Uterus (tissue), 4 donors: ENCODE results near the gene NIPAL1. TPM values are rescaled to one million over a fixed set of nuclear protein-coding genes. Genes with fewer than 3 reads are reported as not detected.

Experiments
- DNase-seq, 2 donors: peaks; one replicate each; pipeline ENCODE4 v3.0.0-alpha.2; 2019 to 2020
- H3K27ac ChIP-seq, 2 donors: fragments of 200-600 bp; sonication (generic); 1 replicate in 1 of 2; 2 replicates in 1 of 2; pipeline ENCODE4 v1.5.1; 2016 to 2018
- H3K27me3 ChIP-seq, 2 donors: fragments of 200-600 bp; sonication (generic); one replicate each; pipeline ENCODE4 v1.5.1; 2018 to 2019; ENCODE audit warnings: control low read depth in 1 of 2
- H3K36me3 ChIP-seq, 2 donors: fragments of 200-600 bp; sonication (generic); one replicate each; pipeline ENCODE4 v1.5.1; 2019; ENCODE audit warnings: control low read depth in 1 of 2
- H3K4me1 ChIP-seq, 2 donors: fragments of 200-600 bp; sonication (generic); one replicate each; pipeline ENCODE4 v1.5.1; 2018 to 2019; ENCODE audit warnings: control low read depth in 1 of 2
- H3K4me3 ChIP-seq, 2 donors: fragments of 200-600 bp; sonication (generic); 1 replicate in 1 of 2; 2 replicates in 1 of 2; pipeline ENCODE4 v1.5.1; 2018 to 2019; ENCODE audit warnings: mild to moderate bottlenecking in 1 of 2
- H3K9me3 ChIP-seq, 2 donors: fragments of 200-600 bp; sonication (generic); one replicate each; pipeline ENCODE4 v1.5.1; 2019; ENCODE audit warnings: control low read depth in 1 of 2
- POLR2A ChIP-seq, 2 donors: fragments of 450-650 bp; IDR thresholded peaks; one replicate each; pipeline ENCODE4 v1.6.1; 2016; ENCODE audit warnings: antibody characterized with exemption in 2 of 2, mild to moderate bottlenecking in 1 of 2, moderate library complexity in 1 of 2
- intact Hi-C: fragments of 100-400 bp; cut with DNase I; formaldehyde crosslinking; loops from one replicate; pipeline ENCODE4 v1.15.1; 2023; ENCODE audit warnings: low total_unique reads
- total RNA-seq, 4 donors: library from RNA; depleted of rRNA in 3 of 4; stranded (reverse); fragments of >200 nt in 3 of 4; gene quantifications; one replicate each; pipeline versions ENCODE4 v1.1.0 to v1.2.4, GENCODE V29; 2014 to 2023
- TF ChIP-seq, protein P1 (sequence below), 4 experiments: fragments of 200-600 bp in 2 of 4; fragments of 450-650 bp in 2 of 4; sonication (generic) in 2 of 4; IDR thresholded peaks; one replicate each; pipeline ENCODE4 v1.5.1; 2016 to 2019; ENCODE audit warnings: antibody characterized with exemption in 4 of 4, mild to moderate bottlenecking in 2 of 4, moderate library complexity in 1 of 4
- donor health status: DM: yes; HTN: yes; CAD: no.

Gene NIPAL1
- total RNA-seq, 4 donors from 2014 or later: 0.55 to 1.2 TPM; not detected in 2

DNA sequence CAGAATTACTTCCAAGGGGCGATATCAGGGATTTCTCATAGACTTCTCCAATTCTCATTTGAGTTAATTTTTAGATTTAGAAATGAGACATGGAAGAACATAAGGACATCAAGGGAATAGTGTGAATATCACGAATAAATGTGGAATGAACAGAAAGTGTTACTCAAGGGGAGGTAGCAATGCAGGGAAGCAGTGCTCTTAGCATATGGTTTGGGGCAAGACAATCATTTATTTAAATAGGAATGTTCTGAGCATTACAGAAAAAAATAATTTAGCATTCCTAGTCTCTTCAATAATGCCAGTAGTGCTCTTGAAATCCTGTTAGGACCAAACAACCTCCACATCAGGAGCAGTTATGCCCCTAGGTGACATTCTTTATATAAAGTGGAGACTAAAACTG, 61.9 kb downstream of the NIPAL1 start:
- no peaks in the 10 kb centered on the region for H3K27me3 ChIP-seq
- intact Hi-C loops: no loop called here
- H3K27ac ChIP-seq: no peak overlapping the region
- H3K4me3 ChIP-seq: no peak overlapping the region
- no peak for TF ChIP-seq POLR2A (IDR thresholded peaks at IDR 0.05)
- TF ChIP-seq, protein P1, sequence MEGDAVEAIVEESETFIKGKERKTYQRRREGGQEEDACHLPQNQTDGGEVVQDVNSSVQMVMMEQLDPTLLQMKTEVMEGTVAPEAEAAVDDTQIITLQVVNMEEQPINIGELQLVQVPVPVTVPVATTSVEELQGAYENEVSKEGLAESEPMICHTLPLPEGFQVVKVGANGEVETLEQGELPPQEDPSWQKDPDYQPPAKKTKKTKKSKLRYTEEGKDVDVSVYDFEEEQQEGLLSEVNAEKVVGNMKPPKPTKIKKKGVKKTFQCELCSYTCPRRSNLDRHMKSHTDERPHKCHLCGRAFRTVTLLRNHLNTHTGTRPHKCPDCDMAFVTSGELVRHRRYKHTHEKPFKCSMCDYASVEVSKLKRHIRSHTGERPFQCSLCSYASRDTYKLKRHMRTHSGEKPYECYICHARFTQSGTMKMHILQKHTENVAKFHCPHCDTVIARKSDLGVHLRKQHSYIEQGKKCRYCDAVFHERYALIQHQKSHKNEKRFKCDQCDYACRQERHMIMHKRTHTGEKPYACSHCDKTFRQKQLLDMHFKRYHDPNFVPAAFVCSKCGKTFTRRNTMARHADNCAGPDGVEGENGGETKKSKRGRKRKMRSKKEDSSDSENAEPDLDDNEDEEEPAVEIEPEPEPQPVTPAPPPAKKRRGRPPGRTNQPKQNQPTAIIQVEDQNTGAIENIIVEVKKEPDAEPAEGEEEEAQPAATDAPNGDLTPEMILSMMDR (IDR thresholded peaks at IDR 0.05): no peak
- no peaks in the 10 kb centered on the region for H3K4me1 ChIP-seq
- no peaks in the 10 kb centered on the region for H3K9me3 ChIP-seq
- DNase-seq: no peak
- H3K36me3 ChIP-seq: no peaks in the 10 kb centered on the region

GRCh38 chr4:48078862-48079655, 62.5 kb downstream of the NIPAL1 start:
- TF ChIP-seq, protein P1 (IDR thresholded peaks at IDR 0.05): no peak
- TF ChIP-seq POLR2A (IDR thresholded peaks at IDR 0.05): no peak

DNA sequence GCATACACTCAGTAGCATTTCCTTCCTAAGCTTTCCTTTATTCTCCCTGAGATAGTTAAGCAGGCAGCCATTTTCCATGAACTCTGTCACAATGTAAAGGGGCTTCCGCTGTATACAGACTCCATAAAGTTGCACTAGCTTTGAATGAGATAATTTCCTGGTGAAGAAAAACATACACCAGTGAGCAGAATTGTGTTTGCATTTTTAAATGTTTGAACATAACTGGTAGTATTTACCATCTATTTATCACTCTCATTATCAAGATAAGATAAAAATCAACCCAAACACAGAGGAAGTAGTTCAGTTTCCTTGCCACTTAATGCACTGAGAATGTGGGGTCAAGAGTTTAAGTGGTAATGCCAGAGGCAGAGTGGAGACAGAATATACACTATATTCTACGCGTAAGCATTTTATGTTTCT, 63.4 kb downstream of the NIPAL1 start:
- Histone ChIP-seq H3K27ac (no peak overlapping the region), H3K4me3 (no peak overlapping the region), H3K4me1 (no peaks in the 10 kb centered on the region), H3K9me3 (no peaks in the 10 kb centered on the region), H3K27me3 (no peaks in the 10 kb centered on the region), H3K36me3 (no peaks in the 10 kb centered on the region)
- intact Hi-C loops: no loop called here
- no peak for DNase-seq
- TF ChIP-seq, protein P1 (IDR thresholded peaks at IDR 0.05): no peak
- TF ChIP-seq POLR2A (IDR thresholded peaks at IDR 0.05): no peak

More at GRCh38 chr4:48078862-48079655, 62.5 kb downstream of the NIPAL1 start:
- intact Hi-C loops: no loop called here
- Histone ChIP-seq H3K9me3 (no peaks in the 10 kb centered on the region), H3K4me3 (no peak overlapping the region), H3K4me1 (no peaks in the 10 kb centered on the region), H3K27ac (no peak overlapping the region), H3K36me3 (no peaks in the 10 kb centered on the region), H3K27me3 (no peaks in the 10 kb centered on the region)
- no peak for DNase-seq

DNA sequence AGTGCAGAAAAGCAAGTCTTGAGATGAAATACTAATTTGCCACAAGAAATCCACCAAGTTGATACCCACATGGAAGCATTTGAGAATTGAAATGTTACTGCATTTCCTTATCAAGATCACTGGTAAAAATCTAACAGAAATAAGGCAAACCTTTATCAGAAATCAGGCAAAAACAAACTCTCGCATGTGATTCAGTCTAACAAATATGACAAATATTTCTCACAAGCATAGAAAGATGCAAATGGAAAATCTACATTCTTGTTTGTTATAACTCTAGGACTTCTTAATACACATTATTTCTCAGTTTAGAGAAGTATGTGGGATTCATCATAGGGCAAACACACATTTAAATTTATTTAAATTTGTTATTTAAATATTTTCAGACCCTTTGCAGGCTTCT, 64.6 kb downstream of the NIPAL1 start:
- no peak for DNase-seq
- H3K9me3 ChIP-seq: no peaks in the 10 kb centered on the region
- no peak overlapping the region for H3K4me3 ChIP-seq
- H3K4me1 ChIP-seq: no peaks in the 10 kb centered on the region
- H3K36me3 ChIP-seq: no peaks in the 10 kb centered on the region
- no peaks in the 10 kb centered on the region for H3K27me3 ChIP-seq
- TF ChIP-seq, protein P1 (IDR thresholded peaks at IDR 0.05): no peak
- no peak for TF ChIP-seq POLR2A (IDR thresholded peaks at IDR 0.05)
- no peak overlapping the region for H3K27ac ChIP-seq
- intact Hi-C loops: no loop called here

DNA sequence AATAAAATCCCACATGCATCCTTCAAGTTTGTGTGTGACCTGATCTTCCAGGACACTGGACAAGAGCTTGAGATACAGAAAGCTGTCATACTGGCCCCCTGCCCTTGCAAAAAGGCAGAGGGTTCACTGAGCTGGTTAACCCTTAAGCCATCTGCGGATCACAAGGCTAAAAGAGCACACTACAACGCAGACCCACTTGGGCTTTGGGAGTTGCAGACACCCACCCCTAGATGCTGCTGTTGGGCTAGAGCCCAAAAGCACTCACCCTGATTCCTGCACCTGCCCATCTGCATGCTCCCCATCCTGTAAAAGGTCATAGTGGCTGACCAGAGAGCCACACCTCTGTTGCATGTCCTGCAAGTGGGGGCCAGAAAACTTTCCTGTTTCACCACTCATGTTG, 66.4 kb downstream of the NIPAL1 start:
- intact Hi-C loops: no loop called here
- Histone ChIP-seq H3K36me3 (no peaks in the 10 kb centered on the region), H3K27ac (no peak overlapping the region), H3K27me3 (no peaks in the 10 kb centered on the region), H3K4me1 (no peaks in the 10 kb centered on the region), H3K9me3 (no peaks in the 10 kb centered on the region), H3K4me3 (no peak overlapping the region)
- no peak for TF ChIP-seq POLR2A (IDR thresholded peaks at IDR 0.05)
- TF ChIP-seq, protein P1 (IDR thresholded peaks at IDR 0.05): no peak
- DNase-seq: no peak
